HFF-Myc (cell line): ENCODE results near the gene CFDP1.
A peak's percentile ranks its signal among the peaks of the same experiment; 100 is the strongest.
"Not testable (repeated sequence)": the region's sequence is repeated elsewhere in the genome, so short reads cannot be mapped to it uniquely, and the experiment has no call there.

Experiments used
- DNase-seq: peaks from one replicate; pipeline ENCODE4 v3.0.0-alpha.2; 2011; ENCODE audit warnings: low read depth; ENCODE audit errors: extremely low read depth
- H3K4me3 ChIP-seq: replicated peaks from 2 replicates; pipeline ENCODE4 v1.5.1; 2011; ENCODE audit warnings: low read depth, mild to moderate bottlenecking, control low read depth, low read length
- CTCF ChIP-seq: IDR thresholded peaks from 2 replicates; pipeline ENCODE4 v1.5.1; 2012; ENCODE audit warnings: mild to moderate bottlenecking, low read depth, low read length, control low read depth; ENCODE audit errors: missing control alignments

The CFDP1 gene

DNA sequence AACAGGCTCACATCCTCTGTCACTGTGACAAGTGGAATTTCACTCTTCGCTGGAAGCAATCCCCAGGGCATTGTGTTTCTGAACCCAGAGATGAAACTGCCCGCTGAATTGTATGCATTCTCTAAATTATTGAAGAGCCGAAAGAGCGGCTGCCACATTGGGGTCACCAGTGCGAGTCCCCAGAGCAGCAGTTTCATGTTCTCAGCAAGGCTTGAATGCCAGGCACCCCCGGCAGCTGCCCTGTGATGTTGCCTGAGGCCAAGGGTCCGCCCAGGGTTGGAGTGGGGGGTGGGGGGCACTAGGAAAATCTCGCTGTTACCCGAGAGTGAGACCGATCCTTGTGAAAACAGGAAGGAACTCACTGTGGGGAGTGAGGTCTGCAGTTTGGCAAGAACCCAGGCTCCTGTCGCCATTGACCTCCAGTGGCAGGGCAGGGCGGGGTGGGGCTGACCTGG is 161.2 kb downstream of the CFDP1 start:
- no peak overlapping the region for H3K4me3 ChIP-seq
- TF ChIP-seq CTCF: no peak
- no peak for DNase-seq

DNA sequence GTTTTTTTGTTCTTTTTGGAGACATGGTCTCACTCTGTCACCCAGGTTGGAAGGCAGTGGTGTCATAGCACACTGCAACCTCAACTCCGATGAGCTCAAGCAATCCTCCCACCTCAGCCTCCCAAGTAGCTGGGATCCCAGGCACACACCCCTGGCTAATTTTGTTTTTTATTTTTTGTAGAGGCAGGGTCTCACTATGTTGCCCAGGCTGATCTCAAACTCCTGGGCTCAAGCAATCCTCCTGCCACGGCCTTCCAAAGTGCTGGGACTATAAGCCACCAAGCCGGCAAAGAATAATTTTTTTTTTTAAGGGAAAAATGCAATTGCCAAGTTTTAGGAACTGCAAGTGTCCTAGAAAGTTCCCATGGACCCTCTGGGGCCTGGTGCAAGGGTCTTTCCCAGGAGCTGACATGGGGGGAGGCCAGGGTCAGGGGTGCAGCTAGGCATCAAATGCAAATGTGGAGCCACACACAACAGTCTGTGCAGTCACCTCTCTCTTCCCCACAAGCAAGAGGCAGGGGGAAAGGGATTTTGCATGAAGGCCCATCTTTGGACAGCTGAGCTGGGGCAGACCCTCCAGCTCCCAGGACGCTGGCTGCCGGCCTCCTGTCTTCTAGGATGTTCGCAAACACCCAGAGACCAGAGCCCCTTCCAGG is 161.7 kb downstream of the CFDP1 start:
- H3K4me3 ChIP-seq: no peak overlapping the region
- DNase-seq: no peak
- no peak for TF ChIP-seq CTCF

DNA sequence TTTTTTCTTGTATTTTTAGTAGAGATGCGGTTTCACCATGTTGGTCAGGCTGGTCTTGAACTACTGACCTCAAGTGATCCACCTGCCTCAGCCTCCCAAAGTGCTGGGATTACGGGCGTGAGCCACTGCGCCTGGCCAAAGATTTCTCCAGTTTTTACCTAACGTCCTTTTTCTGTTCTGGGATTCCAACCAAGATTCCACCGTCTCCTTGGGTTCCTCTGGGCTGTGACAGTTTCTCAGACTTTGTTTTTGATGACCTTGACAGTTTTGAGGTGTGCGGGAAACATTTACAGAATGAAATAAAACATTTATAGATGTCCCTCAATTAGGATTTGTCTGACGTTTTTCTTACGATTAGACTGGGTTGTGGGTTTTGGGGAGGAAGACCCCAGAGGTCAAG is 163.9 kb downstream of the CFDP1 start:
- DNase-seq, H3K4me3 ChIP-seq: not testable (repeated sequence)

DNA sequence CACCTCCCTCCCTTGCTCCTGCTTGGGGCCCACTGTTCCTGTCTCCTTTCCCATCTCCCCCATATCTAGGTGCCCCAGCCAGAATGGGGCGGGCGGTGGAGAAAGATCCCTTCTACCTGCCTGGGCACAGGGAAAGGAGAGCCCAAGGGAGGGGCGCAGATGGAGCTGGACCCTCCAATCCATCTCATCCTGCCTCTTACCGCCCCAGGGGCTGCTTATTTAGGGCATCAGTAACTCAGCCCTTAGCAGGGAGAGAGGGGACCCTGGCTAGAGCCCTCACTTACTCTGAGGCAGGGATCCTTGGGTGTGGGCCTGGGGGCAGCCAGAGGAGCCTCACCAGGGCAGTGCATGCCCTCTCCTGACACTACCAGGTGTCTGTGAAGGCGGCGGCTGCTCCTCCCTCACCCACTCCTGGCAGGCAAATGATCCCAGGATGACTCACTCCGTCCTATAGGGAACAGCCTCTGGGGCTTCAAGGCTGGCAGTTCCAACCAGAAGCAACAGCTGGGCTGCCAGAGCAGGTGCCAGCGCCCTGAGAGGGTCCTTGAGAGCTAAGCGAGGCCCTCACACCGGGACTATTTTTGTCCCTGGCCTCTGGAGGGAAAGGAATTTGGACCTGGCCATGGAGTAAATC is 165.6 kb downstream of the CFDP1 start:
- H3K4me3 ChIP-seq: no peak overlapping the region
- TF ChIP-seq CTCF: no peak
- no peak for DNase-seq

DNA sequence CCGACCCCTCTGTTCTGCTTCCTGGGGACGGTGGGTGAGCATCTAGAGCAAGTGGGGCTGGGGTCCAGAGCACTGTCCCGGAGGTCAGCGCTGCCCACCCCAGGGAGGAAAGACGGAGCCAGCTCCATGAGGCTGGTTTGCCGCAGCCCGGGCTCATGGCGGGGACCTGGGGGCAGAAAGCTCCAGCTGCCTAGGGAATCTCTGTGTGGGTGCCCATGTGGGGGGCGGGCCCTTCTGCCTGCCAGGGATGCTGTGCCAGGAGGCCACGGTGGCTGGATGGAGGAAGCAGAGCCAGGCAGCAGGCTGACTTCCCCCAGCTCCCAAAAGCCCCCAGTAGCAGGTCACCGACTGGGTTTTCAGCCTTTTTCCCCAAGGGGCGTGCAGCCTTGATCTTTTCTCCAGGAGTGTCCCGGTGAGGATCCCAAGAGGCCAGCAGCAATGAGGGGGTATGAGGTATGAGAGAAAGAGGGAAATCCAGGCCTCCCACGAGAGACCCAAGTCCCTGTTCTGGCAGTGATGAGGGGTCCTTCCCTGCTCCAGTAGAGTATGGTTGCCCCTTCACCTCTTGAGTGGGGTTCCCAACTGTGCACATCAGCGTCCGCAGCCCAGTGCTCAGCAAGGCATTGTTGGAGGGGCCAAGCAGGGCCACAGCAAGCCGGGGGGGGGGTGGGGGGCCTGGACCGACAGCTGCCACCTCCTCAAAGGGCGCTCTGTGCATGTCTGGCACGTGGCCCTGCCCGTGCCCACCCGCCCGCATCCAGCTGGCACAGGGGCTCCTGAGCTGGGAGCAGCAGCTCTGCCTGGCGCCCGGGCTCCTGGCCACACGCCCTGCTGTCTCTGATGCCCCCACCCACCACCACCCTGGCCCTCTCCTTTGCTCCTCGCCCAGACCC is 166.3 kb downstream of the CFDP1 start:
- no peak for DNase-seq
- peak overlapping the region; percentile 92 for H3K4me3 ChIP-seq
- TF ChIP-seq CTCF: no peak

DNA sequence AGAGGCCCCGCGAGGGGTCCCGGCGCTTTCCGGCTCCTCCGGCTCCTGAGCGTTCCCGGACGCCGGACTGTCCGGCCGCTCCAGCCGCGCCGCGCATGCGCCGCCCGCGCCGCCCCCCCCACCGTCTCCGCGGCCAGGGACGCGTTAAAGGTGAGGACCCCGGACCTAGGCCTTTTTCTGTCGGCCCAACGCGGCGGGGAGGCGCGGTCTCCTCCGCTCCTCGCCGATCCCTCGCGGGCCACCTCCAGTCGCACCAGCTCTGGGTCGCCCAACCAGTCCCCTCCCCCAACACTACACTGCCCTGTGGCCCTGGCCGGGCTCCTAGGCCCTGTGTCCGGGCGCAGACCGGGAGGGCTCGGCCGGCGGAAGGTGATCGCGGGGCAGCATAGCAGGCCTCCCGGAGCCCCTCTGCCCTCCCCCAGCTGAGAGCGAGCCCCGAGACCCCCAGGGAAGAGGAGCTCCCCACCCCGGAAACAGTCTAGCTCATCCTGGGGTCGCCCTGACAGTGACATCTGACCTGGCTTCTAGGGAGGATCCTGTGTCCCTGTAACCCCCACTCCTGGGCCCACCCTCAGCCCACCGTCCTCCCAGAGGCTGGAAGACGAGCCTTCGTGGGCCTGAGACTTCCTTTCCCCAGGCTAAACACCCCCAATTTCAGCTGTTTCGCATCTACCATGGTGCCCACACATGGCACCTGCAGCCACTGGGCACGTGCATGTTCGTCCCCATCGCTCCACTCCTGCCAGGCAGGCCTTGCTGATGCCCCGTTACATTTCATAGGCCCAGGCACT is 167.2 kb downstream of the CFDP1 start:
- TF ChIP-seq CTCF: no peak
- H3K4me3 ChIP-seq: peak overlapping the region; percentile 92
- DNase-seq: no peak
